ENCODE results near the gene OR6K2.

GRCh38 chr1:158728510-158729225 lies 28.2 kb upstream of the OR6K2 start:
- no peak for TF ChIP-seq CTCF (IDR thresholded peaks at IDR 0.05)
- no peak for TF ChIP-seq POLR2AphosphoS5 (IDR thresholded peaks at IDR 0.05; ENCODE audit: low read depth, low read length)
- no peak for TF ChIP-seq REST (IDR thresholded peaks at IDR 0.05; ENCODE audit: insufficient read depth in 1 of 2, low read depth in 2 of 2, low read length in 1 of 2)

Measured in Panc1 (cell line).